H1 (cell line): ENCODE data around the gene MRC2. TPM values are rescaled to one million over a fixed set of nuclear protein-coding genes. Genes with fewer than 3 reads are reported as not detected.

ENCODE experiments used
- CBX8 ChIP-seq: fragments of 300-800, 300-1000 bp; sonication (generic); IDR thresholded peaks from 2 replicates; pipeline ENCODE4 v1.7.1; 2016; ENCODE audit warnings: low read depth, low read length, borderline replicate concordance
- EGR1 ChIP-seq: IDR thresholded peaks from 2 replicates; pipeline ENCODE4 v1.6.1; 2011; ENCODE audit warnings: low read depth, low read length, borderline replicate concordance
- NRF1 ChIP-seq: IDR thresholded peaks from 2 replicates; pipeline ENCODE4 v1.6.1; 2011; ENCODE audit warnings: mild to moderate bottlenecking, low read depth, low read length, improper control_type of control experiment
- PHF8 ChIP-seq: fragments of 200-600 bp; sonication (generic); conservative IDR thresholded peaks from 2 replicates; pipeline ENCODE4 v1.7.1; 2012; ENCODE audit warnings: low read depth, mild to moderate bottlenecking, inconsistent platforms, low read length, moderate library complexity
- TBP ChIP-seq: IDR thresholded peaks from 2 replicates; pipeline ENCODE4 v1.6.1; 2011; ENCODE audit warnings: low read depth, low read length, improper control_type of control experiment
- polyA plus RNA-seq, 7 experiments: library from polyadenylated mRNA; depleted of rRNA in 3 of 7; stranded (reverse) in 5 of 7; unstranded in 2 of 7; fragments of >200 nt in 5 of 7; fragments of 200-250 nt in 2 of 7; gene quantifications; 1 replicate in 5 of 7; 2 replicates in 1 of 7; 4 replicates in 1 of 7; pipeline versions ENCODE4 v1.2.1 to v1.2.3, GENCODE V29; 2011 to 2013; ENCODE audit warnings: missing spikeins in 2 of 7, mixed read lengths in 2 of 7
- total RNA-seq: library from RNA; stranded (reverse); fragmentation: NEBNext Ultra II Directional; extraction: Animal tissue kit (Norgen Biotek cat#: 25700); gene quantifications from 2 replicates; pipeline ENCODE4 v1.2.1, GENCODE V29; 2021
- TF ChIP-seq, protein P1 (sequence below): fragments of 300-600 bp; sonication (generic); IDR thresholded peaks from 2 replicates; pipeline ENCODE4 v1.7.1; 2012; ENCODE audit warnings: low read length, moderate library complexity, mild to moderate bottlenecking, inconsistent platforms; ENCODE audit not compliant: insufficient replicate concordance
- TF ChIP-seq, protein P2 (sequence below): IDR thresholded peaks from 2 replicates; pipeline ENCODE4 v1.6.1; 2011; ENCODE audit warnings: low read length, improper control_type of control experiment

The MRC2 gene
- total and polyA plus RNA-seq, 2 of the 8 experiments (the other 6 are each of a cell fraction or from before 2014, with no cell fraction given): 7.0 to 24.2 TPM

DNA sequence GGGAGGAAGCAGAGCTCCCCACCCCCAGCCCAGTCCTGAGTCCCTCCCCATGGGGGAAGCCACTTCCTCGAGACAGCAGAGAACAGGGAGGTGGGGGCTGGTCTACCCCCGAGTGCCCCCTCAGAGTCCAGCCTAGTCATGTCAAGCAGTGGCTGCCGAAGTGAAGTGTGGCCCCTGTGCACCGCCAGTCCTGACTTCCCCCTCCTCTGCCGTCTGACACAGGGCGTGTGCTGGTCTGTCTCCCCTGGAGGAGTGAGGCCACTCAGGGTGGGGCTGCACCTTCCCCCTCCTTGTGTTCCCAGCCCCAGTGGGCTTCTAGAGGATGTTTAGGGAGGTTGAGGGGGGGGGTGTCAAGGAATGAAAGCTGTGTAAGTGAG lies 46.9 kb downstream of the MRC2 start (continued):
- TF ChIP-seq, protein P1, sequence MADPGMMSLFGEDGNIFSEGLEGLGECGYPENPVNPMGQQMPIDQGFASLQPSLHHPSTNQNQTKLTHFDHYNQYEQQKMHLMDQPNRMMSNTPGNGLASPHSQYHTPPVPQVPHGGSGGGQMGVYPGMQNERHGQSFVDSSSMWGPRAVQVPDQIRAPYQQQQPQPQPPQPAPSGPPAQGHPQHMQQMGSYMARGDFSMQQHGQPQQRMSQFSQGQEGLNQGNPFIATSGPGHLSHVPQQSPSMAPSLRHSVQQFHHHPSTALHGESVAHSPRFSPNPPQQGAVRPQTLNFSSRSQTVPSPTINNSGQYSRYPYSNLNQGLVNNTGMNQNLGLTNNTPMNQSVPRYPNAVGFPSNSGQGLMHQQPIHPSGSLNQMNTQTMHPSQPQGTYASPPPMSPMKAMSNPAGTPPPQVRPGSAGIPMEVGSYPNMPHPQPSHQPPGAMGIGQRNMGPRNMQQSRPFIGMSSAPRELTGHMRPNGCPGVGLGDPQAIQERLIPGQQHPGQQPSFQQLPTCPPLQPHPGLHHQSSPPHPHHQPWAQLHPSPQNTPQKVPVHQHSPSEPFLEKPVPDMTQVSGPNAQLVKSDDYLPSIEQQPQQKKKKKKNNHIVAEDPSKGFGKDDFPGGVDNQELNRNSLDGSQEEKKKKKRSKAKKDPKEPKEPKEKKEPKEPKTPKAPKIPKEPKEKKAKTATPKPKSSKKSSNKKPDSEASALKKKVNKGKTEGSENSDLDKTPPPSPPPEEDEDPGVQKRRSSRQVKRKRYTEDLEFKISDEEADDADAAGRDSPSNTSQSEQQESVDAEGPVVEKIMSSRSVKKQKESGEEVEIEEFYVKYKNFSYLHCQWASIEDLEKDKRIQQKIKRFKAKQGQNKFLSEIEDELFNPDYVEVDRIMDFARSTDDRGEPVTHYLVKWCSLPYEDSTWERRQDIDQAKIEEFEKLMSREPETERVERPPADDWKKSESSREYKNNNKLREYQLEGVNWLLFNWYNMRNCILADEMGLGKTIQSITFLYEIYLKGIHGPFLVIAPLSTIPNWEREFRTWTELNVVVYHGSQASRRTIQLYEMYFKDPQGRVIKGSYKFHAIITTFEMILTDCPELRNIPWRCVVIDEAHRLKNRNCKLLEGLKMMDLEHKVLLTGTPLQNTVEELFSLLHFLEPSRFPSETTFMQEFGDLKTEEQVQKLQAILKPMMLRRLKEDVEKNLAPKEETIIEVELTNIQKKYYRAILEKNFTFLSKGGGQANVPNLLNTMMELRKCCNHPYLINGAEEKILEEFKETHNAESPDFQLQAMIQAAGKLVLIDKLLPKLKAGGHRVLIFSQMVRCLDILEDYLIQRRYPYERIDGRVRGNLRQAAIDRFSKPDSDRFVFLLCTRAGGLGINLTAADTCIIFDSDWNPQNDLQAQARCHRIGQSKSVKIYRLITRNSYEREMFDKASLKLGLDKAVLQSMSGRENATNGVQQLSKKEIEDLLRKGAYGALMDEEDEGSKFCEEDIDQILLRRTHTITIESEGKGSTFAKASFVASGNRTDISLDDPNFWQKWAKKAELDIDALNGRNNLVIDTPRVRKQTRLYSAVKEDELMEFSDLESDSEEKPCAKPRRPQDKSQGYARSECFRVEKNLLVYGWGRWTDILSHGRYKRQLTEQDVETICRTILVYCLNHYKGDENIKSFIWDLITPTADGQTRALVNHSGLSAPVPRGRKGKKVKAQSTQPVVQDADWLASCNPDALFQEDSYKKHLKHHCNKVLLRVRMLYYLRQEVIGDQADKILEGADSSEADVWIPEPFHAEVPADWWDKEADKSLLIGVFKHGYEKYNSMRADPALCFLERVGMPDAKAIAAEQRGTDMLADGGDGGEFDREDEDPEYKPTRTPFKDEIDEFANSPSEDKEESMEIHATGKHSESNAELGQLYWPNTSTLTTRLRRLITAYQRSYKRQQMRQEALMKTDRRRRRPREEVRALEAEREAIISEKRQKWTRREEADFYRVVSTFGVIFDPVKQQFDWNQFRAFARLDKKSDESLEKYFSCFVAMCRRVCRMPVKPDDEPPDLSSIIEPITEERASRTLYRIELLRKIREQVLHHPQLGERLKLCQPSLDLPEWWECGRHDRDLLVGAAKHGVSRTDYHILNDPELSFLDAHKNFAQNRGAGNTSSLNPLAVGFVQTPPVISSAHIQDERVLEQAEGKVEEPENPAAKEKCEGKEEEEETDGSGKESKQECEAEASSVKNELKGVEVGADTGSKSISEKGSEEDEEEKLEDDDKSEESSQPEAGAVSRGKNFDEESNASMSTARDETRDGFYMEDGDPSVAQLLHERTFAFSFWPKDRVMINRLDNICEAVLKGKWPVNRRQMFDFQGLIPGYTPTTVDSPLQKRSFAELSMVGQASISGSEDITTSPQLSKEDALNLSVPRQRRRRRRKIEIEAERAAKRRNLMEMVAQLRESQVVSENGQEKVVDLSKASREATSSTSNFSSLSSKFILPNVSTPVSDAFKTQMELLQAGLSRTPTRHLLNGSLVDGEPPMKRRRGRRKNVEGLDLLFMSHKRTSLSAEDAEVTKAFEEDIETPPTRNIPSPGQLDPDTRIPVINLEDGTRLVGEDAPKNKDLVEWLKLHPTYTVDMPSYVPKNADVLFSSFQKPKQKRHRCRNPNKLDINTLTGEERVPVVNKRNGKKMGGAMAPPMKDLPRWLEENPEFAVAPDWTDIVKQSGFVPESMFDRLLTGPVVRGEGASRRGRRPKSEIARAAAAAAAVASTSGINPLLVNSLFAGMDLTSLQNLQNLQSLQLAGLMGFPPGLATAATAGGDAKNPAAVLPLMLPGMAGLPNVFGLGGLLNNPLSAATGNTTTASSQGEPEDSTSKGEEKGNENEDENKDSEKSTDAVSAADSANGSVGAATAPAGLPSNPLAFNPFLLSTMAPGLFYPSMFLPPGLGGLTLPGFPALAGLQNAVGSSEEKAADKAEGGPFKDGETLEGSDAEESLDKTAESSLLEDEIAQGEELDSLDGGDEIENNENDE: no peak
- no peak for TF ChIP-seq EGR1
- TF ChIP-seq PHF8: no peak
- TF ChIP-seq TBP: no peak
- TF ChIP-seq NRF1: no peak
- no peak for TF ChIP-seq CBX8
- TF ChIP-seq, protein P2, sequence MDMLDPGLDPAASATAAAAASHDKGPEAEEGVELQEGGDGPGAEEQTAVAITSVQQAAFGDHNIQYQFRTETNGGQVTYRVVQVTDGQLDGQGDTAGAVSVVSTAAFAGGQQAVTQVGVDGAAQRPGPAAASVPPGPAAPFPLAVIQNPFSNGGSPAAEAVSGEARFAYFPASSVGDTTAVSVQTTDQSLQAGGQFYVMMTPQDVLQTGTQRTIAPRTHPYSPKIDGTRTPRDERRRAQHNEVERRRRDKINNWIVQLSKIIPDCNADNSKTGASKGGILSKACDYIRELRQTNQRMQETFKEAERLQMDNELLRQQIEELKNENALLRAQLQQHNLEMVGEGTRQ: no peak
- TF ChIP-seq, all 59 proteins: peak for 0
